M059J (cell line): ENCODE results near the gene SYT9. TPM values are rescaled to one million over a fixed set of nuclear protein-coding genes. Genes with fewer than 3 reads are reported as not detected.
A peak's percentile ranks its signal among the peaks of the same experiment; 100 is the strongest.

ENCODE experiments used
- DNase-seq: peaks from one replicate; pipeline ENCODE4 v3.0.0-alpha.2; 2012; ENCODE audit warnings: low read depth
- total RNA-seq: library from RNA; depleted of rRNA; stranded (reverse); fragments of >200 nt; shearing (Covaris generic); gene quantifications from 2 replicates; pipeline ENCODE4 v1.2.3, GENCODE V29; 2014; rRNA removed

The SYT9 gene
- total RNA-seq, result 0.59 and 0.81 TPM in 2 replicates

GRCh38 chr11:7251836-7252682, at the start of gene SYT9:
SYT9 (plus strand) TSS chr11:7251904; CDS start chr11:7252187, 283 bp downstream.
- DNase-seq, result peak; percentile 30

GRCh38 chr11:7202412-7202811, 49.3 kb upstream of the SYT9 start:
- no peak for DNase-seq

GRCh38 chr11:7204778-7205177, 46.9 kb upstream of the SYT9 start:
- peak; percentile 58 for DNase-seq

- no peak for DNase-seq
Observed at GRCh38 chr11:7208391-7208790, 43.3 kb upstream of the SYT9 start.

GRCh38 chr11:7219491-7219890, 32.2 kb upstream of the SYT9 start:
- no peak for DNase-seq

GRCh38 chr11:7220636-7221035, 31.1 kb upstream of the SYT9 start:
- DNase-seq, result no peak

- DNase-seq, result no peak
Observed at GRCh38 chr11:7222619-7223018, 29.1 kb upstream of the SYT9 start.

- no peak for DNase-seq
Observed at GRCh38 chr11:7239877-7240276, 11.8 kb upstream of the SYT9 start.

- DNase-seq, result no peak
Observed at GRCh38 chr11:7245341-7245740, 6.4 kb upstream of the SYT9 start.

- no peak for DNase-seq
Observed at GRCh38 chr11:7246179-7246578, 5.5 kb upstream of the SYT9 start.

GRCh38 chr11:7250166-7250565, 1.5 kb upstream of the SYT9 start:
- DNase-seq, result no peak

- no peak for DNase-seq
Observed at GRCh38 chr11:7251487-7251835, 243 bp upstream of the SYT9 start.

GRCh38 chr11:7252683-7253213, 1.0 kb downstream of the SYT9 start:
- DNase-seq, result no peak

GRCh38 chr11:7253800-7254199, 2.1 kb downstream of the SYT9 start:
- DNase-seq, result no peak

- no peak for DNase-seq
Observed at GRCh38 chr11:7254731-7255291, 3.1 kb downstream of the SYT9 start.

- no peak for DNase-seq
Observed at GRCh38 chr11:7256943-7257342, 5.2 kb downstream of the SYT9 start.

- DNase-seq, result no peak
Observed at GRCh38 chr11:7257724-7258123, 6.0 kb downstream of the SYT9 start.

- DNase-seq, result no peak
Observed at GRCh38 chr11:7261578-7261977, 9.9 kb downstream of the SYT9 start.

- no peak for DNase-seq
Observed at GRCh38 chr11:7262672-7263071, 11.0 kb downstream of the SYT9 start.

GRCh38 chr11:7263842-7264241, 12.1 kb downstream of the SYT9 start:
- DNase-seq, result no peak

GRCh38 chr11:7268758-7269157, 17.1 kb downstream of the SYT9 start:
- no peak for DNase-seq

- no peak for DNase-seq
Observed at GRCh38 chr11:7270233-7270865, 18.6 kb downstream of the SYT9 start.

GRCh38 chr11:7272373-7272772, 20.7 kb downstream of the SYT9 start:
- peak; percentile 3 for DNase-seq
